OCI-LY3 (cell line): ENCODE measurements around the gene GJB6.

Source experiments
- H2AFZ ChIP-seq: fragments of 200-600, 300-600 bp; shearing (Covaris generic); 2 replicates; pipeline ENCODE4 v1.6.0; 2014; ENCODE audit warnings: antibody characterized with exemption, low read depth, low read length
- H3K27ac ChIP-seq: fragments of 200-600, 300-600 bp; sonication (generic); 2 replicates; pipeline ENCODE4 v1.5.1; 2014; ENCODE audit warnings: mild to moderate bottlenecking, low read length, moderate library complexity, mixed read lengths
- H3K27me3 ChIP-seq: fragments of 200-600, 300-600 bp; sonication (generic); 2 replicates; pipeline ENCODE4 v1.6.1; 2014; ENCODE audit warnings: low read depth, low read length, mixed read lengths
- H3K36me3 ChIP-seq: fragments of 200-600, 300-600 bp; sonication (generic); replicated peaks from 2 replicates; pipeline ENCODE3; 2014; ENCODE audit warnings: low read depth, low read length, mixed read lengths
- H3K4me1 ChIP-seq: fragments of 300-600, 200-600 bp; sonication (generic); 2 replicates; pipeline ENCODE4 v1.6.1; 2014; ENCODE audit warnings: low read length, mixed read lengths
- H3K4me2 ChIP-seq: fragments of 200-600, 300-600 bp; sonication (generic); 2 replicates; pipeline ENCODE4 v1.6.1; 2014; ENCODE audit warnings: low read length, mixed read lengths
- H3K4me3 ChIP-seq: fragments of 300-600, 200-600 bp; sonication (generic); 2 replicates; pipeline ENCODE4 v1.5.1; 2014; ENCODE audit warnings: antibody characterized with exemption, mild to moderate bottlenecking, low read length, moderate library complexity
- H3K79me2 ChIP-seq: fragments of 300-600, 200-600 bp; shearing (Covaris generic); 2 replicates; pipeline ENCODE4 v1.6.1; 2014; ENCODE audit warnings: mild to moderate bottlenecking, low read length, mixed read lengths
- H3K9ac ChIP-seq: fragments of 300-600, 200-600 bp; shearing (Covaris generic); 2 replicates; pipeline ENCODE4 v1.6.0; 2014; ENCODE audit warnings: mild to moderate bottlenecking, low read length, moderate library complexity
- H3K9me3 ChIP-seq: fragments of 200-600, 300-600 bp; shearing (Covaris generic); 2 replicates; pipeline ENCODE4 v1.6.1; 2014; ENCODE audit warnings: low read length, mixed read lengths; ENCODE audit not compliant: insufficient read depth
- H4K20me1 ChIP-seq: fragments of 200-600, 300-600 bp; sonication (generic); 2 replicates; pipeline ENCODE4 v1.6.1; 2016; ENCODE audit warnings: low read length, mixed read lengths; ENCODE audit not compliant: insufficient read depth
- CTCF ChIP-seq: fragments of 200-600, 300-600 bp; sonication (generic); IDR thresholded peaks from 2 replicates; pipeline ENCODE4 v1.5.1; 2014; ENCODE audit warnings: antibody characterized with exemption, low read length, low read depth
- EZH2phosphoT487 ChIP-seq: fragments of 200-600 bp; shearing (Covaris generic); IDR thresholded peaks from 2 replicates; pipeline ENCODE4 v1.6.1; 2018; ENCODE audit warnings: antibody characterized with exemption, mixed run types, low read depth

Gene GJB6

GRCh38 chr13:20263393-20264044 lies 31.4 kb upstream of the GJB6 start:
- no peaks in the 10 kb centered on the region for H4K20me1 ChIP-seq
- peak overlapping the region; percentile 15; the same call in 1 of the 2 replicates for H2AFZ ChIP-seq
- H3K27me3 ChIP-seq: no peaks in the 10 kb centered on the region
- H3K4me3 ChIP-seq: peak overlapping the region; percentile 53
- no peaks in the 10 kb centered on the region for H3K79me2 ChIP-seq
- no peaks in the 10 kb centered on the region for H3K9me3 ChIP-seq
- H3K4me1 ChIP-seq: peaks cover 18% of the 10 kb centered on the region
- peak overlapping the region; percentile 6; the same call in 1 of the 2 replicates for H3K9ac ChIP-seq
- TF ChIP-seq EZH2phosphoT487 (no peak), CTCF (no peak)
- no peaks in the 10 kb centered on the region for H3K36me3 ChIP-seq
- H3K4me2 ChIP-seq: peak overlapping the region; percentile 80
- H3K27ac ChIP-seq: peak overlapping the region; percentile 29

GRCh38 chr13:20258963-20259288 lies 26.8 kb upstream of the GJB6 start:
- H3K9ac ChIP-seq: no peak overlapping the region
- no peaks in the 10 kb centered on the region for H3K27me3 ChIP-seq
- H3K4me3 ChIP-seq: no peak overlapping the region
- peaks cover 8% of the 10 kb centered on the region for H3K4me1 ChIP-seq
- TF ChIP-seq CTCF: no peak
- TF ChIP-seq EZH2phosphoT487: no peak
- H2AFZ ChIP-seq: no peak overlapping the region
- no peaks in the 10 kb centered on the region for H3K36me3 ChIP-seq
- H3K9me3 ChIP-seq: no peaks in the 10 kb centered on the region
- H4K20me1 ChIP-seq: no peaks in the 10 kb centered on the region
- no peaks in the 10 kb centered on the region for H3K79me2 ChIP-seq
- H3K4me2 ChIP-seq: no peak overlapping the region
- no peak overlapping the region for H3K27ac ChIP-seq

- Histone ChIP-seq H3K4me2 (no peak overlapping the region), H3K27me3 (no peaks in the 10 kb centered on the region), H3K27ac (no peak overlapping the region), H3K9me3 (no peaks in the 10 kb centered on the region), H4K20me1 (no peaks in the 10 kb centered on the region), H2AFZ (no peak overlapping the region), H3K36me3 (no peaks in the 10 kb centered on the region), H3K9ac (no peak overlapping the region), H3K79me2 (no peaks in the 10 kb centered on the region), H3K4me3 (no peak overlapping the region), H3K4me1 (peaks cover 2% of the 10 kb centered on the region)
- no peak for TF ChIP-seq CTCF
- TF ChIP-seq EZH2phosphoT487: no peak
These were observed 26.3 kb upstream of the GJB6 start for GRCh38 chr13:20258208-20258962.

- no peaks in the 10 kb centered on the region for H3K4me1 ChIP-seq
- no peaks in the 10 kb centered on the region for H3K27me3 ChIP-seq
- H3K4me2 ChIP-seq: no peak overlapping the region
- H3K4me3 ChIP-seq: no peak overlapping the region
- no peak overlapping the region for H3K27ac ChIP-seq
- H3K36me3 ChIP-seq: no peaks in the 10 kb centered on the region
- TF ChIP-seq EZH2phosphoT487: no peak
- no peak for TF ChIP-seq CTCF
- no peaks in the 10 kb centered on the region for H3K79me2 ChIP-seq
- no peak overlapping the region for H2AFZ ChIP-seq
- H4K20me1 ChIP-seq: no peaks in the 10 kb centered on the region
- H3K9me3 ChIP-seq: no peaks in the 10 kb centered on the region
- no peak overlapping the region for H3K9ac ChIP-seq
These were observed 22.0 kb upstream of the GJB6 start for GRCh38 chr13:20254076-20254475.
